ENCODE data around the gene CD38. TPM values are rescaled to one million over a fixed set of nuclear protein-coding genes. Genes with fewer than 3 reads are reported as not detected.

Gene CD38
- polyA plus RNA-seq, 2 of the 4 experiments (the other 2 are of a cell fraction), result 7.8 to 12.4 TPM

DNA sequence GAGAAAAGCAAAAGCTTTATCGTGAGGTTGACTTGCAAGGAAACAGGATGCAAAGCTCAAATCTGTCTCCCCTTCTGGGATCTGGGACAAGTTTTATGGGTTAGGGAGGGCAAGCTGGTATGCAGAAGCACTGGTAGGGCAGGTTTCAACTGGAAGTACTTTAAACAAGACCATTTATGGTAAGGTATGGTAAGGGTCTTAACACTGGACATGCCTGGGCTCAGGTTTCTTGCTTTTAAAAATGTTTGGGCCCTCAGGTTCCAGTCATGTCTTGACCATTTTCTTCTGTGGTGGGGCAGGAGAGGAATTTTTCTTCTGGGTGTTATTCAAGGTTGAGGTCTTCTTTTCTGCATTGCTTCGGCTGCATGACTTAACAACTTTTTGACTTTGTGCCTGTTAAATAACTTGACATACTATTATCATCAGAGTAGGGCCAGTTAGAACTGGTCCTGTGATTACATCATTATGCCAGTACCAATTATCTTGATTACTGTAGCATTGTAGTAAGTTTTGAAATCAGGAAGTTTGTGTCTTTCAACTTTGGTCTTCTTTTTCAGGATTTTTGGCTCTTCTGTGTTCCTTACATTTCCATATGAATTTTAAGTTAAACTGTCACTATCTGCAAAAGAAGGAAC lies 33.7 kb downstream of the CD38 start:
- Histone ChIP-seq H3K9me3 (no peaks in the 10 kb centered on the region), H3K4me1 (no peaks in the 10 kb centered on the region), H3K4me2 (no peak overlapping the region), H3K27ac (no peak overlapping the region), H3K4me3 (no peak overlapping the region)
- DNase-seq (ENCODE audit: low read depth in 1 of 2, low spot score in 1 of 2), result no peak
- no peak for FAIRE-seq
- no peak for ATAC-seq
- ChIA-PET POLR2A (no interaction called here), CTCF (interaction anchor here (1.0 kb wide), 1 partner anchor 144 kb away, joined by 3 read pairs; no protein-coding TSS in a partner anchor)
- no peak for TF ChIP-seq HOXB5 (CRISPR knock-in tag; IDR thresholded peaks at IDR 0.05)
- TF ChIP-seq RARB (CRISPR knock-in tag; IDR thresholded peaks at IDR 0.05), result no peak
- no peak for TF ChIP-seq POLR2A (IDR thresholded peaks at IDR 0.05; ENCODE audit: low read length)
- TF ChIP-seq CBX2 (IDR thresholded peaks at IDR 0.05; ENCODE audit: borderline replicate concordance, low read depth), result no peak
- TF ChIP-seq ZNF302 (CRISPR knock-in tag; IDR thresholded peaks at IDR 0.05), result no peak
- no peak for TF ChIP-seq JUNB (IDR thresholded peaks at IDR 0.05)
- TF ChIP-seq RNF2 (IDR thresholded peaks at IDR 0.05; ENCODE audit: borderline replicate concordance, low read depth), result no peak
- TF ChIP-seq FOSB (CRISPR knock-in tag; IDR thresholded peaks at IDR 0.05), result no peak
- no peak for TF ChIP-seq MYC (IDR thresholded peaks at IDR 0.05; ENCODE audit: borderline replicate concordance, low read length)
- no peak for TF ChIP-seq GATA3 (IDR thresholded peaks at IDR 0.05; ENCODE audit: borderline replicate concordance)
- TF ChIP-seq JUN (IDR thresholded peaks at IDR 0.05), result no peak
- TF ChIP-seq POLR2AphosphoS2 (conservative IDR thresholded peaks at IDR 0.05; ENCODE audit: low read length), result no peak
- TF ChIP-seq HMGXB4 (CRISPR knock-in tag; IDR thresholded peaks at IDR 0.05; ENCODE audit: borderline replicate concordance), result no peak
- TF ChIP-seq ATOH8 (CRISPR knock-in tag; IDR thresholded peaks at IDR 0.05; ENCODE audit: low read depth), result no peak
- no peak for TF ChIP-seq HDAC2 (IDR thresholded peaks at IDR 0.05)
- TF ChIP-seq BHLHE40 (IDR thresholded peaks at IDR 0.05; ENCODE audit: low read depth, low read length), result no peak
- no peak for TF ChIP-seq CHD2 (IDR thresholded peaks at IDR 0.05; ENCODE audit: low read length, partially characterized antibody)
- no peak for TF ChIP-seq FOSL2 (IDR thresholded peaks at IDR 0.05)
- no peak for TF ChIP-seq FOSL2 (CRISPR knock-in tag; IDR thresholded peaks at IDR 0.05)
- TF ChIP-seq, protein P1, sequence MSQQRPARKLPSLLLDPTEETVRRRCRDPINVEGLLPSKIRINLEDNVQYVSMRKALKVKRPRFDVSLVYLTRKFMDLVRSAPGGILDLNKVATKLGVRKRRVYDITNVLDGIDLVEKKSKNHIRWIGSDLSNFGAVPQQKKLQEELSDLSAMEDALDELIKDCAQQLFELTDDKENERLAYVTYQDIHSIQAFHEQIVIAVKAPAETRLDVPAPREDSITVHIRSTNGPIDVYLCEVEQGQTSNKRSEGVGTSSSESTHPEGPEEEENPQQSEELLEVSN (IDR thresholded peaks at IDR 0.05; ENCODE audit: borderline replicate concordance, low read depth), result no peak
- no peak for TF ChIP-seq FOXS1 (CRISPR knock-in tag; IDR thresholded peaks at IDR 0.05)
- 86% methylated on average over 2 of the region's 2 CpGs for WGBS (ENCODE audit: missing lambda C conversion rate)

- ATAC-seq (no peak), DNase-seq (ENCODE audit: low read depth in 1 of 2, low spot score in 1 of 2) (no peak), FAIRE-seq (no peak)
- ChIA-PET POLR2A (no interaction called here), CTCF (no interaction called here)
- H3K4me1 ChIP-seq, result peaks cover 11% of the 10 kb centered on the region
- no peak overlapping the region for H3K4me3 ChIP-seq
- no peak overlapping the region for H3K27ac ChIP-seq
- H3K9me3 ChIP-seq, result no peaks in the 10 kb centered on the region
- no peak overlapping the region for H3K4me2 ChIP-seq
- WGBS (ENCODE audit: missing lambda C conversion rate), result 68% methylated on average over 3 of the region's 3 CpGs
- no peak for TF ChIP-seq MAFK (IDR thresholded peaks at IDR 0.05; ENCODE audit: partially characterized antibody)
- no peak for TF ChIP-seq SMC3 (IDR thresholded peaks at IDR 0.05)
- TF ChIP-seq GATA3 (IDR thresholded peaks at IDR 0.05; ENCODE audit: borderline replicate concordance), result no peak
- no peak for TF ChIP-seq SREBF2 (IDR thresholded peaks at IDR 0.05)
Observed at GRCh38 chr4:15832523-15833451, 54.7 kb downstream of the CD38 start.
